ENCODE results near the gene SOX6. TPM values are rescaled to one million over a fixed set of nuclear protein-coding genes. Genes with fewer than 3 reads are reported as not detected.

The SOX6 gene
- total RNA-seq, 1 experiment from 2014 or later, result not detected

- Histone ChIP-seq H4K8ac (replicated peaks; ENCODE audit: insufficient read length, low read depth, low read length) (no peak overlapping the region), H3K4ac (ENCODE audit: low read depth, low read length) (no peak overlapping the region), H3T11ph (ENCODE audit: low read length) (no peak overlapping the region), H3K18ac (ENCODE audit: insufficient read length, low read depth, low read length) (no peak overlapping the region), H2BK12ac (ENCODE audit: insufficient read length, low read depth, low read length) (no peak overlapping the region), H2AK5ac (ENCODE audit: insufficient read length, low read length) (no peak overlapping the region), H3K4me2 (ENCODE audit: insufficient read depth, insufficient read length, low read length) (no peak overlapping the region), H3K79me1 (ENCODE audit: insufficient read depth, low read depth, low read length, poor library complexity, severe bottlenecking) (no peaks in the 10 kb centered on the region), H3K9ac (ENCODE audit: extremely low read depth, insufficient read length, low read length) (no peak overlapping the region), H3K27ac (ENCODE audit: insufficient read length, low read depth, low read length) (no peak overlapping the region), H3K4me1 (ENCODE audit: insufficient read depth, low read length) (no peaks in the 10 kb centered on the region), H2BK5ac (ENCODE audit: insufficient read length, low read length) (no peak overlapping the region), H3K23me2 (ENCODE audit: insufficient read length, low read depth, low read length, poor library complexity, severe bottlenecking) (no peaks in the 10 kb centered on the region), H4K20me1 (ENCODE audit: control insufficient read depth, insufficient read depth, insufficient read length) (no peaks in the 10 kb centered on the region), H2BK20ac (ENCODE audit: low read depth, low read length, poor library complexity, severe bottlenecking) (no peak overlapping the region), H3K23ac (ENCODE audit: insufficient read length, low read depth, low read length) (no peak overlapping the region), H2AFZ (ENCODE audit: low read length) (no peak overlapping the region), H3K14ac (ENCODE audit: insufficient read depth, low read length) (no peak overlapping the region), H2BK120ac (ENCODE audit: low read depth, low read length, poor library complexity, severe bottlenecking) (no peak overlapping the region), H3K56ac (ENCODE audit: insufficient read length, low read depth, low read length) (no peak overlapping the region), H3K27me3 (ENCODE audit: insufficient read depth, low read length) (no peaks in the 10 kb centered on the region), H4K91ac (ENCODE audit: insufficient read length, low read depth, low read length) (no peak overlapping the region), H4K5ac (ENCODE audit: insufficient read length, low read depth, low read length) (no peak overlapping the region), H2BK15ac (ENCODE audit: low read depth, low read length) (no peak overlapping the region), H3K9me3 (ENCODE audit: control insufficient read depth, low read depth, low read length) (no peaks in the 10 kb centered on the region), H3K79me2 (ENCODE audit: insufficient read depth, low read length) (no peaks in the 10 kb centered on the region)
- Mint-ChIP-seq H3K4me1 (no peaks in the 10 kb centered on the region), H3K4me3 (no peak overlapping the region), H3K27ac (no peak overlapping the region), H3K9me3 (no peaks in the 10 kb centered on the region), H3K27me3 (ENCODE audit: low read depth) (peaks cover 5% of the 10 kb centered on the region), H3K36me3 (ENCODE audit: insufficient read depth in 1 of 3, low read depth in 3 of 3) (no peaks in the 10 kb centered on the region)
- TF ChIP-seq, protein P1, sequence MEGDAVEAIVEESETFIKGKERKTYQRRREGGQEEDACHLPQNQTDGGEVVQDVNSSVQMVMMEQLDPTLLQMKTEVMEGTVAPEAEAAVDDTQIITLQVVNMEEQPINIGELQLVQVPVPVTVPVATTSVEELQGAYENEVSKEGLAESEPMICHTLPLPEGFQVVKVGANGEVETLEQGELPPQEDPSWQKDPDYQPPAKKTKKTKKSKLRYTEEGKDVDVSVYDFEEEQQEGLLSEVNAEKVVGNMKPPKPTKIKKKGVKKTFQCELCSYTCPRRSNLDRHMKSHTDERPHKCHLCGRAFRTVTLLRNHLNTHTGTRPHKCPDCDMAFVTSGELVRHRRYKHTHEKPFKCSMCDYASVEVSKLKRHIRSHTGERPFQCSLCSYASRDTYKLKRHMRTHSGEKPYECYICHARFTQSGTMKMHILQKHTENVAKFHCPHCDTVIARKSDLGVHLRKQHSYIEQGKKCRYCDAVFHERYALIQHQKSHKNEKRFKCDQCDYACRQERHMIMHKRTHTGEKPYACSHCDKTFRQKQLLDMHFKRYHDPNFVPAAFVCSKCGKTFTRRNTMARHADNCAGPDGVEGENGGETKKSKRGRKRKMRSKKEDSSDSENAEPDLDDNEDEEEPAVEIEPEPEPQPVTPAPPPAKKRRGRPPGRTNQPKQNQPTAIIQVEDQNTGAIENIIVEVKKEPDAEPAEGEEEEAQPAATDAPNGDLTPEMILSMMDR (conservative IDR thresholded peaks at IDR 0.05), result no peak
- no CpG with 5 or more reads among the region's 3 CpGs for WGBS (ENCODE audit: extremely low coverage, insufficient read length, low lambda C conversion rate)
- DNase-seq, result no peak
Measured at GRCh38 chr11:16341853-16342252, 14.5 kb downstream of the SOX6 start.
